ENCODE measurements around the gene SGCE.

DNA sequence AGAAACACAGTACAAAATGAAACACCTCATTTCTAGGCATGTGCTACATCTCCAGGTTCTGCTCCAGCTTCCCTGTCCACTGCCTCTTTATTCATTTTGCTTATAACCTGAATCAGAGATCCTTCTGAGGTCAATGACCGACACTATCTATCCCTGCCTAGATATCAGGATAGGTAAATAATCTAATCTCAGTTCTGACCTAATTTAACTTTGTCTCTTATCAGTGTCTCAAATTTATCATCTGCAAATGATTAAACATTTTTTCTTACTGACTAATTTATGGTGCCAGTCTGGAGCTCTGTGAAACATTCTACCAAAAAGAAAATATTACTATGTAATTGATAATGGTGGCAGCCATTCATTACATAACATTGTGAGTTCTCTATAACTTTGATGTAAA, 61.1 kb downstream of the SGCE start:
- TF ChIP-seq POLR2A (IDR thresholded peaks at IDR 0.05), result no peak
- TF ChIP-seq, protein P1, sequence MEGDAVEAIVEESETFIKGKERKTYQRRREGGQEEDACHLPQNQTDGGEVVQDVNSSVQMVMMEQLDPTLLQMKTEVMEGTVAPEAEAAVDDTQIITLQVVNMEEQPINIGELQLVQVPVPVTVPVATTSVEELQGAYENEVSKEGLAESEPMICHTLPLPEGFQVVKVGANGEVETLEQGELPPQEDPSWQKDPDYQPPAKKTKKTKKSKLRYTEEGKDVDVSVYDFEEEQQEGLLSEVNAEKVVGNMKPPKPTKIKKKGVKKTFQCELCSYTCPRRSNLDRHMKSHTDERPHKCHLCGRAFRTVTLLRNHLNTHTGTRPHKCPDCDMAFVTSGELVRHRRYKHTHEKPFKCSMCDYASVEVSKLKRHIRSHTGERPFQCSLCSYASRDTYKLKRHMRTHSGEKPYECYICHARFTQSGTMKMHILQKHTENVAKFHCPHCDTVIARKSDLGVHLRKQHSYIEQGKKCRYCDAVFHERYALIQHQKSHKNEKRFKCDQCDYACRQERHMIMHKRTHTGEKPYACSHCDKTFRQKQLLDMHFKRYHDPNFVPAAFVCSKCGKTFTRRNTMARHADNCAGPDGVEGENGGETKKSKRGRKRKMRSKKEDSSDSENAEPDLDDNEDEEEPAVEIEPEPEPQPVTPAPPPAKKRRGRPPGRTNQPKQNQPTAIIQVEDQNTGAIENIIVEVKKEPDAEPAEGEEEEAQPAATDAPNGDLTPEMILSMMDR (IDR thresholded peaks at IDR 0.05), result no peak
